Pancreas (tissue), 10 donors: Measurements from ENCODE around the gene CD101. TPM values are rescaled to one million over a fixed set of nuclear protein-coding genes. Genes with fewer than 3 reads are reported as not detected.
A peak's percentile ranks its signal among the peaks of the same experiment; 100 is the strongest.

Experiments
- ATAC-seq, 4 donors: fragments of 200-7000 bp; cut with Tn5 transposase; one replicate each; pipeline versions ENCODE4 v1.8.0 to v1.9.1; 2020; ENCODE audit warnings: mild to moderate bottlenecking in 4 of 4, moderate library complexity in 4 of 4
- DNase-seq, 6 donors: peaks; one replicate each; pipeline ENCODE4 v3.0.0-alpha.2; 2020
- FAIRE-seq: peaks from 2 replicates; lab custom pipeline; 2012; peaks lifted over from hg19 to GRCh38; lab: Jason Lieb, UNC
- H3K27ac ChIP-seq, 4 donors: fragments of 200-600 bp; sonication (generic); 1 replicate in 3 of 4; 2 replicates in 1 of 4; pipeline versions ENCODE4 v1.5.0 to v1.8.0; 2020
- H3K27me3 ChIP-seq, 4 donors: fragments of 200-600 bp; one replicate each; pipeline ENCODE4 v1.8.0; 2021
- H3K36me3 ChIP-seq, 3 donors: fragments of 200-600 bp; sonication (generic) in 1 of 3; one replicate each; pipeline versions ENCODE4 v1.5.0 to v1.8.0; 2020 to 2021
- H3K4me1 ChIP-seq, 3 donors: fragments of 200-600 bp; one replicate each; pipeline ENCODE4 v1.8.0; 2021
- H3K4me3 ChIP-seq, 4 donors: fragments of 200-600 bp; sonication (generic) in 2 of 4; one replicate each; pipeline versions ENCODE4 v1.5.0 to v1.8.0; 2020 to 2021
- H3K9me3 ChIP-seq, 4 donors: fragments of 200-600 bp; one replicate each; pipeline ENCODE4 v1.8.0; 2021
- WGBS, 2 donors: extraction: QIAGEN DNeasy Blood & Tissue Kit; methylation state at CpG; one replicate each; pipeline ENCODE4 v1.1.7; 2013; 5-methylcytosine and 5-hydroxymethylcytosine counted together
- intact Hi-C, 3 donors: fragments of 100-400 bp; cut with DNase I; formaldehyde crosslinking; loops; one replicate each; pipeline versions ENCODE4 v1.11.1 to v1.14.2; 2022
- polyA plus RNA-seq, 2 donors: library from polyadenylated mRNA; stranded (reverse); fragments of 200-250 nt; gene quantifications; one replicate each; pipeline ENCODE4 v1.2.3, GENCODE V29; 2013
- total RNA-seq, 6 donors: library from RNA; stranded (reverse); fragmentation: NEBNext Ultra II Directional in 4 of 6; extraction: Animal tissue kit (Norgen Biotek cat#: 25700) in 4 of 6; gene quantifications; one replicate each; pipeline versions ENCODE4 v1.2.1 to v1.2.4, GENCODE V29; 2021 to 2023
- TF ChIP-seq, protein P1 (sequence below), 4 donors: fragments of 200-600 bp; sonication (generic) in 3 of 4; IDR thresholded peaks; one replicate each; pipeline versions ENCODE4 v1.5.0 to v1.8.0; 2021; ENCODE audit warnings: antibody characterized with exemption in 4 of 4
- donor health status: healthy with polysubstance abuse.
- donor health status: DM: no; HTN: no; CAD: no; lungs with moderate emphysema.
- donor health status: DM: no; HTN: no; CAD: no.
- donor health status: control.
- donor health status: control.
- donor health status: Bipolar disorder and iron deficiency.
- donor health status: DM: yes; HTN: yes; CAD: no.
- donor health status: DM: no; HTN: no; CAD: no.
- donor health status: DM: no; HTN: no; CAD: no.
- donor health status: DM: yes; HTN: yes; CAD: no.

Gene CD101
- total and polyA plus RNA-seq, 8 donors, result 0.51 to 3.4 (median 1.5) TPM

DNA sequence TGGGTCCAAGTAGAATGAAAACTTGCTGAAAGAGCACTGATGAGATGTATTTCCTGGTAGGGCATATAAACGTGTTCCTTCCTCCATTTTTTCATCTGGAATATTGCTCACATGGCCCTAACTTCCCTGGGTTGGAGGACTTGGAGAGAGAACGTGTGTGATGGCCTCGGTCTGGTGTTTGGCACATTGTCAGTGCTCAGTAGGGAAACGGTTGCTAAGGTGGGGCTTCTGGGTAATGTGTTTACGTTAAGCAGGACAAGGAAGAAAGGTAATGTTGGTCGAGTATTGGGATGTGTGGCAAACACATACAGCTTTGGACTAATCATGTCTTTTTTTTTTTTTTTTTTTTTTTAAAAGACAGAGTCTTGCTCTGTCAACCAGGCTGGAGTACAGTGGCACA is 64.8 kb downstream of the CD101 start:
- no peak for DNase-seq
- intact Hi-C loops, result loop anchor here in 2 of 3 donors (5.0 to 10.0 kb wide), 3 partner anchors 58 to 218 kb away; partner anchors contain the start of gene TRIM45 (in 1 of the 2)
- H3K27ac ChIP-seq, result no peak overlapping the region
- FAIRE-seq, result no peak
- H3K4me3 ChIP-seq, result no peak overlapping the region
- H3K4me1 ChIP-seq, result no peaks in the 10 kb centered on the region
- H3K27me3 ChIP-seq, result no peaks in the 10 kb centered on the region
- H3K9me3 ChIP-seq, result no peaks in the 10 kb centered on the region
- TF ChIP-seq, protein P1, sequence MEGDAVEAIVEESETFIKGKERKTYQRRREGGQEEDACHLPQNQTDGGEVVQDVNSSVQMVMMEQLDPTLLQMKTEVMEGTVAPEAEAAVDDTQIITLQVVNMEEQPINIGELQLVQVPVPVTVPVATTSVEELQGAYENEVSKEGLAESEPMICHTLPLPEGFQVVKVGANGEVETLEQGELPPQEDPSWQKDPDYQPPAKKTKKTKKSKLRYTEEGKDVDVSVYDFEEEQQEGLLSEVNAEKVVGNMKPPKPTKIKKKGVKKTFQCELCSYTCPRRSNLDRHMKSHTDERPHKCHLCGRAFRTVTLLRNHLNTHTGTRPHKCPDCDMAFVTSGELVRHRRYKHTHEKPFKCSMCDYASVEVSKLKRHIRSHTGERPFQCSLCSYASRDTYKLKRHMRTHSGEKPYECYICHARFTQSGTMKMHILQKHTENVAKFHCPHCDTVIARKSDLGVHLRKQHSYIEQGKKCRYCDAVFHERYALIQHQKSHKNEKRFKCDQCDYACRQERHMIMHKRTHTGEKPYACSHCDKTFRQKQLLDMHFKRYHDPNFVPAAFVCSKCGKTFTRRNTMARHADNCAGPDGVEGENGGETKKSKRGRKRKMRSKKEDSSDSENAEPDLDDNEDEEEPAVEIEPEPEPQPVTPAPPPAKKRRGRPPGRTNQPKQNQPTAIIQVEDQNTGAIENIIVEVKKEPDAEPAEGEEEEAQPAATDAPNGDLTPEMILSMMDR (IDR thresholded peaks at IDR 0.05), result no peak
- WGBS, 2 donors, result 59 to 64% methylated on average over 6 of the region's 6 CpGs
- no peaks in the 10 kb centered on the region for H3K36me3 ChIP-seq
- ATAC-seq, result no peak

DNA sequence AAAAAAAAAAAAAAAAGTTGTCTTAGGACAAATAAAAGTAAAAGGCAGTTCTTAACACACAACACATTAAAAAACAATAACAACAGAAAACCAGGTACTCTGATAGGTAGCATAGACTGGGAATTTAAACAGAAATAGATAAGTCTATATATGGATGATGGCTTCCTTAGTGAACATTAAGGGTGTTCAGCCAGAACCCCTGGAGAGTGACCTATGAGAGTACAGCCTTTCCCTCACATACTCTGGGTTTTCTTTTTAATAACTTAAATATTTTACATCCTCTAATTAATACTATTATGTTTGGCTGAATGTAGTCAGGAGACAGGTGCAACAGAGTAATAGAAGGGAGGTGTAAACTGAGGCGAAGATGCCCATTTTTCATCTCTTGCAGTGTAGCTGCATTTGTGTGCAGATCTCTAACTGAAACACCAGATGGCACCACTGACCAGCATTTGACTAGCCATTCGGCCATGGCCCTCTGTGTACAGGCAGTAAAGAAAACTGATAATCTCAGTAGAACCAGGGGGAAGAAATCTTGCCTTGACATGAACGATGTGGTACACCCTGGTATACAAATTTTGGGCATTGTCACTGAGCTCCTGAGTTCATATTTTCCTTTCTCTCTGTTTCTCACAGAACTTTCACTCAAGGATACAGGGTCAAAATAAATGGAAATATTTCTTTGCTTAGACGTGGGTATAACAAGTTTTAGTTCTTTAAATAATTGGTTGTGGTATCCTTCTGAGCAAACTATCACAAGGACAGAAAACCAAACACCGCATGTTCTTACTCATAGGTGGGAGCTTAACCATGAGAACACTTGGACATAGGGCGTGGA is 66.2 kb downstream of the CD101 start:
- no peak for FAIRE-seq
- peak; percentile 90 to 99 (median 98) for ATAC-seq
- 55% methylated on average over 6 of the region's 6 CpGs for WGBS, 2 donors
- no peaks in the 10 kb centered on the region for H3K27me3 ChIP-seq
- H3K27ac ChIP-seq, result no peak overlapping the region
- no peaks in the 10 kb centered on the region for H3K36me3 ChIP-seq
- peak in 5 of 6 donors; percentile 43 to 63 (median 58) for DNase-seq
- no peaks in the 10 kb centered on the region for H3K4me1 ChIP-seq
- intact Hi-C loops, result loop anchor here in 2 of 3 donors (5.0 to 10.0 kb wide), 3 partner anchors 57 to 217 kb away; partner anchors contain the start of gene TRIM45 (in 1 of the 2)
- TF ChIP-seq, protein P1 (IDR thresholded peaks at IDR 0.05), result peak; percentile 39 to 75 (median 64)
- no peaks in the 10 kb centered on the region for H3K9me3 ChIP-seq
- no peak overlapping the region for H3K4me3 ChIP-seq

DNA sequence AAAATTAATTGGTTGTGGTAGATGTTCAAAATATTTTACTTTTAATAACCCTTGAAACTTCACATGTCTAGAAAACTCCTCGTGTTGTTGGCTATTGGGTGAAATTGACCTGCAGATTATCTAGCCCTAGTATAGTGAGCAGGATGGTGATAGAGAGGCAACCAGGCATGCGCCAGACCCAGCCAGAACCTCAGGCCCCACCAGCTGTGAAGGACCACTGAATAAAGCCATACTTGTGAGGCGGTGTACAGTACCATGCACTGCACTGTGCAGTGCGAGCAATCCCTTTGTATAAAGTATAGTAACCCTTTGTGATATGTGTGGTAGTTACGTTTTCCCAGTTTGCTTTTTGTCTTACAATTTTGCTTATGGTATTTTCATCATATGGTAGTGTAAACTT is 67.0 kb downstream of the CD101 start:
- Histone ChIP-seq H3K4me1 (no peaks in the 10 kb centered on the region), H3K27ac (no peak overlapping the region), H3K27me3 (no peaks in the 10 kb centered on the region), H3K4me3 (no peak overlapping the region), H3K9me3 (no peaks in the 10 kb centered on the region), H3K36me3 (no peaks in the 10 kb centered on the region)
- WGBS, 2 donors, result 86 to 88% methylated on average over 5 of the region's 5 CpGs
- intact Hi-C loops, result loop anchor here in 2 of 3 donors (5.0 to 10.0 kb wide), 3 partner anchors 56 to 216 kb away; partner anchors contain the start of gene TRIM45 (in 1 of the 2)
- ATAC-seq (no peak), FAIRE-seq (no peak), DNase-seq (no peak)
- TF ChIP-seq, protein P1 (IDR thresholded peaks at IDR 0.05), result no peak

DNA sequence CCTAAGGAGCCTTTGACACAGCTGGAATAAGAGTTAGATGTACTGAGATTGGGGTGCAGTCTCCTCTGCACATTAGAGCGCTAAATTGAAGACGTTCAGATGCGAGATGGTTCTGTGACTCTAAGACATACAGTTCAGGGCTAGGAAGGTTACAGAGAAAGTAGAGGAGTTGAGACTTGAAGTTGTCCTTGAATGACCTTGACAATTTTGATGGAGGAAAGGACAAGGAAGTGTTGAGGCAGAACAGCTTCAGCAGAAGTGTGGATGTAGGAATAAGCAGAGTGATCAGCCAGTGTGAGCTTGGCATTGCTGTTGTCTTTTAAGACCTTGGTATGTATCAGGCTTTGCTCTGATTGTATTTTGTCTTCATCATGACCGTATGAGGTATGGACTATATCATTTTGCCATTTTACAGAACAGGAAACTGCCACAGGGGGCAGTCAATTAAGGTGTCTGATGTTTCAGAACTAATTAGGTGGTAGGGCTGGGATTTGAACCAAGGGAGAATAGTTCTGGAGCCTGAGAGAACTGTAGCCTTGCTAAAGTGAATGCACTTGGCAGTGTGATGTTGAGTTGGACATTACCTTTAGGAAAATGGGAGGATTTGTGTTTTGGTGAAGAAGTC is 67.8 kb downstream of the CD101 start:
- WGBS, 2 donors, result 86% methylated on average over 4 of the region's 4 CpGs
- no peaks in the 10 kb centered on the region for H3K4me1 ChIP-seq
- H3K27me3 ChIP-seq, result no peaks in the 10 kb centered on the region
- intact Hi-C loops, result loop anchor here in 2 of 3 donors (5.0 to 10.0 kb wide), 3 partner anchors 55 to 215 kb away; partner anchors contain the start of gene TRIM45 (in 1 of the 2)
- no peak overlapping the region for H3K4me3 ChIP-seq
- DNase-seq (no peak), FAIRE-seq (no peak), ATAC-seq (no peak)
- TF ChIP-seq, protein P1 (IDR thresholded peaks at IDR 0.05), result no peak
- no peak overlapping the region for H3K27ac ChIP-seq
- H3K36me3 ChIP-seq, result no peaks in the 10 kb centered on the region
- no peaks in the 10 kb centered on the region for H3K9me3 ChIP-seq
